Astrocyte (in vitro differentiated cells and primary cell): ENCODE data around the gene RPS6KB1. TPM values are rescaled to one million over a fixed set of nuclear protein-coding genes. Genes with fewer than 3 reads are reported as not detected.
"Not testable (repeated sequence)": the region's sequence is repeated elsewhere in the genome, so short reads cannot be mapped to it uniquely, and the experiment has no call there.

Experiments
- DNase-seq: peaks from one replicate; pipeline ENCODE4 v3.0.0-alpha.2; 2010; ENCODE audit warnings: low read depth
- FAIRE-seq: peaks from 2 replicates; lab custom pipeline; 2011; peaks lifted over from hg19 to GRCh38; lab: Jason Lieb, UNC
- H2AFZ ChIP-seq: 2 replicates; pipeline ENCODE4 v1.6.0; 2012; ENCODE audit warnings: low read depth, low read length, inconsistent platforms
- H3K27ac ChIP-seq: 2 replicates; pipeline ENCODE4 v1.5.1; 2011; ENCODE audit warnings: low read depth, low read length, inconsistent platforms
- H3K27me3 ChIP-seq: 2 replicates; pipeline ENCODE4 v1.6.0; 2011; ENCODE audit warnings: low read length, inconsistent platforms; ENCODE audit not compliant: insufficient read depth
- H3K36me3 ChIP-seq: 2 replicates; pipeline ENCODE4 v1.5.1; 2011; ENCODE audit warnings: low read length, inconsistent platforms; ENCODE audit not compliant: insufficient read depth
- H3K4me1 ChIP-seq: 2 replicates; pipeline ENCODE4 v1.5.1; 2011; ENCODE audit warnings: low read length, inconsistent platforms; ENCODE audit not compliant: insufficient read depth
- H3K4me2 ChIP-seq: 2 replicates; pipeline ENCODE4 v1.6.0; 2012; ENCODE audit warnings: low read length, inconsistent platforms
- H3K4me3 ChIP-seq: 2 replicates; pipeline ENCODE4 v1.5.1; 2011; ENCODE audit warnings: low read depth, mild to moderate bottlenecking, low read length, inconsistent platforms; ENCODE audit not compliant: insufficient read depth
- H3K79me2 ChIP-seq: 2 replicates; pipeline ENCODE4 v1.6.0; 2012; ENCODE audit warnings: mild to moderate bottlenecking, low read length, inconsistent platforms; ENCODE audit not compliant: insufficient read depth
- H3K9ac ChIP-seq: 2 replicates; pipeline ENCODE4 v1.6.0; 2012; ENCODE audit warnings: mild to moderate bottlenecking, low read length, inconsistent platforms
- H3K9me3 ChIP-seq: 2 replicates; pipeline ENCODE4 v1.5.1; 2012; ENCODE audit warnings: low read depth, mild to moderate bottlenecking, low read length, inconsistent platforms; ENCODE audit not compliant: insufficient read depth
- H4K20me1 ChIP-seq: 2 replicates; pipeline ENCODE4 v1.6.0; 2012; ENCODE audit warnings: low read length, inconsistent platforms; ENCODE audit not compliant: insufficient read depth
- H3K27ac Mint-ChIP-seq: one replicate; pipeline ENCODE4 v1.8.0; 2021; ENCODE audit warnings: mild to moderate bottlenecking, mixed read lengths; ENCODE audit not compliant: unreplicated experiment
- H3K27me3 Mint-ChIP-seq: one replicate; pipeline ENCODE4 v1.8.0; 2021; ENCODE audit warnings: low read depth, mixed read lengths; ENCODE audit not compliant: unreplicated experiment
- H3K36me3 Mint-ChIP-seq: one replicate; pipeline ENCODE4 v1.8.0; 2021; ENCODE audit warnings: low read depth, mixed read lengths; ENCODE audit not compliant: unreplicated experiment
- H3K4me1 Mint-ChIP-seq: one replicate; pipeline ENCODE4 v1.8.0; 2021; ENCODE audit warnings: low read depth, mixed read lengths; ENCODE audit not compliant: unreplicated experiment
- H3K4me3 Mint-ChIP-seq: one replicate; pipeline ENCODE4 v1.8.0; 2021; ENCODE audit warnings: mild to moderate bottlenecking, moderate library complexity, mixed read lengths; ENCODE audit not compliant: unreplicated experiment
- H3K9me3 Mint-ChIP-seq: one replicate; pipeline ENCODE4 v1.8.0; 2021; ENCODE audit warnings: mild to moderate bottlenecking, mixed read lengths; ENCODE audit not compliant: unreplicated experiment
- CTCF ChIP-seq: IDR thresholded peaks from 2 replicates; pipeline ENCODE4 v1.5.1; 2011; ENCODE audit warnings: low read depth, mild to moderate bottlenecking, inconsistent platforms, low read length, moderate library complexity; ENCODE audit not compliant: insufficient read depth
- EZH2 ChIP-seq: IDR thresholded peaks from 2 replicates; pipeline ENCODE4 v1.6.1; 2012; ENCODE audit warnings: mild to moderate bottlenecking, low read length, inconsistent platforms; ENCODE audit not compliant: insufficient read depth
- total RNA-seq: library from RNA; stranded (reverse); gene quantifications from 2 replicates; pipeline ENCODE4 v1.2.1, GENCODE V29; 2021

The RPS6KB1 gene
- total RNA-seq, 1 donor from 2014 or later = 33.4 TPM

- Histone ChIP-seq H2AFZ (peak overlapping the region; percentile 96), H3K27ac (peak overlapping the region; percentile 87), H3K79me2 (peaks cover 11% of the 10 kb centered on the region), H3K9me3 (no peaks in the 10 kb centered on the region), H3K4me3 (peak overlapping the region; percentile 80), H3K36me3 (peaks cover 4% of the 10 kb centered on the region), H3K9ac (peak overlapping the region; percentile 91), H3K27me3 (no peaks in the 10 kb centered on the region), H4K20me1 (peaks cover 4% of the 10 kb centered on the region), H3K4me2 (peak overlapping the region; percentile 84), H3K4me1 (peaks cover 7% of the 10 kb centered on the region)
- peak; percentile 60 for DNase-seq
- no peak for TF ChIP-seq CTCF
- TF ChIP-seq EZH2 = no peak
- H3K27me3 Mint-ChIP-seq = no peaks in the 10 kb centered on the region
- H3K4me1 Mint-ChIP-seq = peaks cover 7% of the 10 kb centered on the region
- FAIRE-seq = peak; percentile 17
- peaks cover 5% of the 10 kb centered on the region for H3K36me3 Mint-ChIP-seq
- H3K9me3 Mint-ChIP-seq = no peaks in the 10 kb centered on the region
- H3K27ac Mint-ChIP-seq = peak overlapping the region; percentile 96
- peak overlapping the region; percentile 95 for H3K4me3 Mint-ChIP-seq
These were observed 71.0 kb downstream of the RPS6KB1 start for GRCh38 chr17:59963738-59964481.

- peak within 1 kb of the TSS; percentile 95 for H3K4me3 Mint-ChIP-seq
- peaks cover 11% of the 10 kb centered on the region for H3K79me2 ChIP-seq
These were observed 71.8 kb downstream of the RPS6KB1 start, which contains the start of gene RNFT1 for GRCh38 chr17:59964482-59965328. RNFT1 (minus strand) TSS chr17:59964740; CDS start chr17:59964663, 77 bp downstream.

GRCh38 chr17:59971771-59972170 lies 78.8 kb downstream of the RPS6KB1 start:
- not testable (repeated sequence) for H3K79me2 ChIP-seq, H3K4me1 ChIP-seq, H3K27me3 ChIP-seq, DNase-seq, H3K4me2 ChIP-seq, H3K36me3 ChIP-seq, H4K20me1 ChIP-seq, H2AFZ ChIP-seq, FAIRE-seq, H3K9me3 ChIP-seq, H3K27me3 Mint-ChIP-seq, H3K36me3 Mint-ChIP-seq, H3K4me1 Mint-ChIP-seq, H3K4me3 Mint-ChIP-seq, H3K27ac ChIP-seq, H3K9me3 Mint-ChIP-seq, H3K9ac ChIP-seq, H3K4me3 ChIP-seq, H3K27ac Mint-ChIP-seq

More at GRCh38 chr17:59964482-59965328, 71.8 kb downstream of the RPS6KB1 start, which contains the start of gene RNFT1:
- H3K9me3 ChIP-seq = no peaks in the 10 kb centered on the region
- no peaks in the 10 kb centered on the region for H3K9me3 Mint-ChIP-seq
- peak within 1 kb of the TSS; percentile 87 for H3K27ac ChIP-seq
- no peaks in the 10 kb centered on the region for H3K27me3 Mint-ChIP-seq
- H3K27me3 ChIP-seq = no peaks in the 10 kb centered on the region
- FAIRE-seq (no peak), DNase-seq (peak; percentile 60)
- peak within 1 kb of the TSS; percentile 96 for H2AFZ ChIP-seq
- H3K36me3 ChIP-seq = peaks cover 4% of the 10 kb centered on the region
- peaks cover 7% of the 10 kb centered on the region for H3K4me1 ChIP-seq
- H3K4me3 ChIP-seq = peak within 1 kb of the TSS; percentile 80
- H3K27ac Mint-ChIP-seq = peak within 1 kb of the TSS; percentile 99
- H3K4me1 Mint-ChIP-seq = peaks cover 7% of the 10 kb centered on the region
- peak within 1 kb of the TSS; percentile 84 for H3K4me2 ChIP-seq
- TF ChIP-seq CTCF (no peak), EZH2 (no peak)
- peaks cover 4% of the 10 kb centered on the region for H4K20me1 ChIP-seq
- peaks cover 2% of the 10 kb centered on the region for H3K36me3 Mint-ChIP-seq
- H3K9ac ChIP-seq = peak within 1 kb of the TSS; percentile 91
